ENCODE measurements around the gene CPNE5.

The CPNE5 gene

GRCh38 chr6:36837686-36838085 is 1.6 kb downstream of the CPNE5 start:
- in situ Hi-C loops (cut with HindIII; ENCODE audit: low sequenced_read_pairs), result no loop called here

DNA sequence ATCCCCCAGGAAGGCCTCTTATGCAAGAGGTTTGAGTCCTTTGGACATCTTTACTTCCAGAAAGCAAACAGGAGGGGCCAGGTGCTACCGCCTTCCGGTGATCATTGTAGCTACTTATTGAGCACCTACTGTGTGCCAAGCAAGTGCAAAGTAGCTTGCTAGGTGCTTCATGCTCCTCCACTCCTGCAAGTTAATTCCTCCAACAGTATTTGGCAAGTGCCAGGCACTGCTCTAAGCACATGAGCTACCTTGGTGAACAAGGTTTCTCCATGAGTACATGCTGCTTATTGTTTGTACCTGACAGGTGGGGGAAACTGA is 2.3 kb downstream of the CPNE5 start:
- in situ Hi-C loops (cut with HindIII; ENCODE audit: low sequenced_read_pairs), result no loop called here

DNA sequence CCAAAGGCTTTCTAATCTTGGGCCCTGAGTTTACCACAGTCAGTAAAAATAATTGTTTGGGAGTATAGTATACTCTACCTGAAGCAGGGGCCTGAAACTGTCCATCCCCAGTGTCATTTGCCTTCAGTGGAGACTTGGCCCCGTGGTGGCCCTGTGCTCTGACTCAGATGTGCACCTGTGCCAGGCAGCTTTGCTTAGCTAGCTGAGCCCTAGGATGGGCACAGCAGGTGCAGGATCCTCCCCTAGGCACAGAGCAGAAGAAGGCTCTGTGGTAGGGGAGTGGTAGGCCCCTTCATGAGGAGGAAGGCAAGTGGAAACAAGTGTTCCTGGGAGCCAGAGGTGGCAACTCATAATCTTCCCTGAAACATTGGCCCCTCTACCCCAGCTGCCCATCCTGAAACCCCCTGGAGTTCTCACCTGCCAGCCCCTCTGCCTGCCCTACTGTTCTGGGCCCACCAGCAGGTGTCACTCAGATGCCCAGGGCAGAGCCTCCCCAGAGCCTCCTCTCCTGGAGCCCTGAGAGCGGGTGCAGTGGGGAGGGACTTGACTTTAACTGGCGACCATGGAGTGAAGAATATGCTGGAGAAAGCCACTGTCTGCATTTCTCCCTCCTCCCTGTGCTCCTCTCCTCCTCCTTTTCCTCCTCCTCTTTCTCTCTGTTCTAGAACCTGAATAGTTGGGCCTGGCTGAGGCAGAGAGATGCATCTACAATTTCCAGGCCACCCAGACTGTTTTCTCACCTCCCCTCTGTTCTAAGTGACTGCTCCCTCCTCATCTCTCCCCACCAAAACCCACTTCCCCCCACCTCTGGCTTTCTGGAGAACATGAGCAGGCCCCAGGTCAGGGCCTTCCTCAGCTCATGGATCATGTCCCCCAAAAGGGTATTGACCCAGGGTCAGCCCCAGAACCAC is 2.9 kb downstream of the CPNE5 start:
- in situ Hi-C loops (cut with HindIII; ENCODE audit: low sequenced_read_pairs), result no loop called here

DNA sequence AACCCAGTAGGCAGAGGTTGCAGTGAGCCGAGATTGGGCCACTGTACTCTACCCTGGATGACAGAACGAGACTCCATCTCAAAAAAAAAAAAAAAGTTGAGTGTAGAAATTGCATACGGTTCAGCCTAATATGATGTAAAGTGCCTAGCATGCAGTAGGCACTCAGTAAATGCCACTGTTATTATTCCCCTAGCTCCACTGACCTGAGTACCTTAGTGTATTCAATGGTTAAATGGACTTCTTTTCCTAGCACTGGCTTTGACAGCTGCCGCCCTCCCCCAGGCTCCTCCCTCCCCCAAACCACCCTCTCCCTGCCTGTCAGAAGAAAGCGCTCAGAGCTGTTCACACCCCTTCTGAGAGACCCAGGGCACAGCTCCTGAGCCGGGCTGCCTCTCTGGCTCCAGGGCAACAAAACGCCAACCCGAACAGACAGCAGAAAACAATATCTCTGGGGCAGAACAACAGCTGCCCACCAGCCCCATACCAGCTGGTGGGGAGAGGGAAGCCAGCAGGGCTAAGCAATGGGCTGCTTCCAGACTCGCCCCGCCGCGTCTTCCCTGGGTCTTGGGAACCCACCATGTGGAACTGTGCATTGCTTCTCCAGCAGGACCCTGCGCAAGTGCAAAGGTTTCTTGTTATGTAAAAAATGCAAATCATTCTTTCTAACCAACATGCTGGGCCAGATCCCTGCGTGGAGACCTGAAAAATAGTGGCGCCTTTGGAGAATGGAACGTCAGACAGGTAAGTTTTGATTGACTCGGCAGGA is 4.5 kb downstream of the CPNE5 start:
- in situ Hi-C loops (cut with HindIII; ENCODE audit: low sequenced_read_pairs), result no loop called here

GRCh38 chr6:36833182-36833789 is 6.0 kb downstream of the CPNE5 start:
- in situ Hi-C loops (cut with HindIII; ENCODE audit: low sequenced_read_pairs), result no loop called here

- in situ Hi-C loops (cut with HindIII; ENCODE audit: low sequenced_read_pairs), result no loop called here
Observed at GRCh38 chr6:36832313-36832712, 6.9 kb downstream of the CPNE5 start.

GRCh38 chr6:36830577-36830976 is 8.7 kb downstream of the CPNE5 start:
- in situ Hi-C loops (cut with HindIII; ENCODE audit: low sequenced_read_pairs), result no loop called here

DNA sequence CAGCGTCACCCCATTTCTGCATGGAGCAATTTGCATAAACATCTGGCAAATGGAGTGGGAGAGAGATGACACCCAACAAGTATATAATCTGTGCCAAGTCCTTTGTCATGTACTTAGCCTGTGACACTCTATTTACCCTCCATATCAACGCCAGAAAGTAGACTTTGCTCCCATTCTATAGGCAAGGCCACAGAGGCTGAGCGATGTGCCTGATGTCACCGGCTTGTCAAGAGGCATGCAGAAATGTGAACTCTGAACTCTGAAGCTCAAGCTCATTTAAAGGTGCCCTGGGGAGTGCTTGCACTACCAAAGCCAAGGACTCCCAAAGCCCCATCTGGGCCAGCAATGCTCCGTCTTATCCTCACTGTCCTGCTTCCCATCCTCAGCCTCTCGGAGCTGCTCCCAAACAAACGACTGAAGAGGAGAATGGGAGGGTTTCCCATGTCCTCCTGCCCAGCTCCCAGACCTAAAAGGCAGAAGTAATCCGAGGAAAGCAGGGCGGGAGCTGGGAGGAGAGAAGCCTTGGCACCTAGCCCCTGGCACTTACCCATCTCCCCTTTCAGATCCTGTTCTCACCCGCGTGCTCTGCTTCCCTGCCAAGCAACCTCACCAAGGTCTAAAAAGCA is 9.2 kb downstream of the CPNE5 start:
- in situ Hi-C loops (cut with HindIII; ENCODE audit: low sequenced_read_pairs), result no loop called here

- in situ Hi-C loops (cut with HindIII; ENCODE audit: low sequenced_read_pairs), result no loop called here
Observed at GRCh38 chr6:36827261-36828079, 11.8 kb downstream of the CPNE5 start.

- in situ Hi-C loops (cut with HindIII; ENCODE audit: low sequenced_read_pairs), result no loop called here
Observed at GRCh38 chr6:36826520-36827227, 12.6 kb downstream of the CPNE5 start.

GRCh38 chr6:36825994-36826393 is 13.2 kb downstream of the CPNE5 start:
- in situ Hi-C loops (cut with HindIII; ENCODE audit: low sequenced_read_pairs), result no loop called here

DNA sequence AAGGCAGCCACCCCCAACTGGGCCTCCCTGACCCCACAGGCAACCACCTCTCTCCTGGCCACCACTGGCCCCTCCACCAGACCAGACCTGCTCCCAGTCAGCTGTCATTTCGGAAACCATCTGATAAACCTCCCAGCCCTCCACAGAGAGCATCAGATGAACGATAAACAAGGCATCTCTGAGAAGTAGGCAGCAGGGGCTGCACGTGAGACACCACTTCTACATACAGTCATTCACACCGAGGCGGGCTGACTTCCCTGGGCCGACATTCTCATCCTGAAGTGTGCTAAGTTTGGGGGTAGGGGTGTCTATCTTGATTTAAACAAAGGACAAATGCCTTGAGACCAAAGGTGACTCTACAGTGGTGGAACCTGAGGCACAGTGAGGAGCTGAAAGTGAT is 13.8 kb downstream of the CPNE5 start:
- in situ Hi-C loops (cut with HindIII; ENCODE audit: low sequenced_read_pairs), result no loop called here

- in situ Hi-C loops (cut with HindIII; ENCODE audit: low sequenced_read_pairs), result no loop called here
Observed at GRCh38 chr6:36824253-36824652, 15.0 kb downstream of the CPNE5 start.

DNA sequence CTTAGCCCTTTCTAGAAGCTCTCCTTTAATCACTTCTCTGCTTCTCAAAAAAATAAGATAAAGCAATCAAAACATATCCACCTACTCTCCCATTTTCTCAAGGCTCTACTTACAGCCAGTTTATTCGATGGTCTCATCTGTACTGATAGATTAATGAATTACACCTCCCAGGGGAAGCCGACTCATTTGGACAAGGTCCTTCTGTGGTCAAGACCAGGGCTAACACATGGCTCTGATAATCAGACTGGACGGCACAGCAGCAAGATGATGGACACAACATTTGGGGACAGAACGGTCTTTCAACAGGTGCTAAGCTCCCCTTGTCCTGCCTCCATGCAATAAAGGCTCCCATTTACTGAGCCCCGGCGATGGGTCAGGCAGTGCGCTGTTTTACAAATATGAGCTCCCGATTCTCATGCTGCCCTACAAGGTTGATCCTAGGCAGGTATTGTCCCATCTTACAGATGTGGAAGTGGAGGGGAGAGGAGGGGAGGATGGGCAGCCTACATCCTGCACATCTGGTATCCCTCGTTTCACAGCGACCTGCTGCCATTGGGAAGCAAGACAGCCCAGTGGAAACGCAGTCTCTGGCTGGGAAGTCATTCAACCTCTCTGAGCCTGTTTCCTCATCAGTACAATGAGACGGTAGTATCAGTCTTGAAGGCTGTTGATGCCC is 15.7 kb downstream of the CPNE5 start:
- in situ Hi-C loops (cut with HindIII; ENCODE audit: low sequenced_read_pairs), result no loop called here

DNA sequence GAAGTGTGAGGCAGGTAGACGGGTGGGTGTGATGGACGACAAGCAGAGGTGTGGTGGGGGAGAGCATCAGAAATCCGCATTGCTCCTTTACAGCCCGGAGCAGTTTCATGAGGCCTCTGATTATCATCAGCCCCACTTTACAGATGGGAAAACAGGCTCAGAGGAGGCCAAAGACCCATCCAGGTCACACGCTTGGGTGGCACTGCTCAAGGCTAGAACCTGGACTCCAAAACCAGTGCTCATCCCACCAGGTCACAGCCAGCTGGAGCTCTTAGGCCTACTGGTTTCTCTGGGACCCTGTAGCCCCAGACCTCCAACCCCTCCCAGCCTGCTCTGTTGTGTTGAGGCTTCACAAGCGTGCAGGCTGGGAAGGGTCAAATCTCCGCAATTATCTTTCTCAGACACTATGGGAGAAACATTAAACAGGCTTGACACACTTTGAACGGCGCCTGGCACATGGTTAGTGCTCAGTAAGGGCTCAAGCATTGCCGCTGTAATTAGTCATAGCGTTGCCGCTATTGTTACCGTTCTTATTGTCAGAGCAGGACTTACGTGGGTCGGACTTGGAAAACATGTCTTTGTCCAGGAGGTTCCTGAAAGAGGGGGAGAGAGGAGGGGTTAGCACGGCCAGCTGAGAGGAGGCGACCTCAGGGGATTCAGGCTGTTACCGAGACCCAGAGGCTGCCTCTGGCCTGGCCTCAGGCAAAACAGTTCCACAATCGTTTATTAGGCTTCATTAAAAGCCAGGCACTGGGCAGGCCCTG is 16.6 kb downstream of the CPNE5 start:
- in situ Hi-C loops (cut with HindIII; ENCODE audit: low sequenced_read_pairs), result no loop called here

DNA sequence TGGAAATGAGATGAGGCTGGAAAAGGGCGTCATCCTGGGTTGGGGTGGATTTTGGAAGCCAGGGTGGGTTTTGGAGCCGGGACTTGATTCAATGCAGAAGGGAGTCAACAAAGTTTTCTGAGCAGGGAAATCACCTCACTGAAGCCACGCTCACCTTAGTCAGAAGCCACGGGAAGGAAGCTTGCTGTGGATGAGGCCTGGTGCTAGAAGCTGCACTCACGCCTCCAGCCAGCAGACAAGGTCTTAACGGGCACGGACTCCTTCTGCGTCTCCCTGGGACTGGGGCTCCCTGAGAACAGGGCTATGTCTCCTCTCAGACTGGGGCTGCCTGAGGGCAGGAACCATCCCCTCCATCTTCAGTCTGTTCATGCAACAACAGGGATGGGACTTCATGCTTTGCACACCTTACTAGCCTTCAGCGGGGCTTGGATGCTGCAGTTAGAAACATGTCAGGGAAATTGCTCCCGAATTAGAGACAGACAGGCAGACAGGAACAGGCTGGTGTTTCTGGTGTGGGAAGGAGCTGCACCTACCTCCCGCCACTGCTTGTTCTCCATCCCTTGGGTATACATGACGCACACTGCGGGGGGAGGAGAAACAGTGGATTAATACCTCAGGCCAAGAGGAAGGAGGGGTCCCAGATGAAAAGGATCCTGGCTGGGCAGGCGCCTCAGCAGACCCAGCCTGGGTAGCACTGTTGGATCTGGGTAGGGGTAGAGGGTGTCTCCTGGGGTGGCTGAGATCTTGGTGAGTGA is 17.5 kb downstream of the CPNE5 start:
- in situ Hi-C loops (cut with HindIII; ENCODE audit: low sequenced_read_pairs), result no loop called here

GRCh38 chr6:36820700-36821580 is 18.3 kb downstream of the CPNE5 start:
- in situ Hi-C loops (cut with HindIII; ENCODE audit: low sequenced_read_pairs), result no loop called here

Data from endothelial cell of hepatic sinusoid (primary cell).